Activated naive CD4-positive, alpha-beta T cell treated with Interleukin-2 at 50 U/mL for 16 hours (primary cell): Measurements from ENCODE around the gene SULT1C4.
"Not testable (repeated sequence)": the region's sequence is repeated elsewhere in the genome, so short reads cannot be mapped to it uniquely, and the experiment has no call there.

Experiments
- DNase-seq: peaks from one replicate; pipeline ENCODE4 v3.0.0-alpha.2; 2020

The SULT1C4 gene

DNA sequence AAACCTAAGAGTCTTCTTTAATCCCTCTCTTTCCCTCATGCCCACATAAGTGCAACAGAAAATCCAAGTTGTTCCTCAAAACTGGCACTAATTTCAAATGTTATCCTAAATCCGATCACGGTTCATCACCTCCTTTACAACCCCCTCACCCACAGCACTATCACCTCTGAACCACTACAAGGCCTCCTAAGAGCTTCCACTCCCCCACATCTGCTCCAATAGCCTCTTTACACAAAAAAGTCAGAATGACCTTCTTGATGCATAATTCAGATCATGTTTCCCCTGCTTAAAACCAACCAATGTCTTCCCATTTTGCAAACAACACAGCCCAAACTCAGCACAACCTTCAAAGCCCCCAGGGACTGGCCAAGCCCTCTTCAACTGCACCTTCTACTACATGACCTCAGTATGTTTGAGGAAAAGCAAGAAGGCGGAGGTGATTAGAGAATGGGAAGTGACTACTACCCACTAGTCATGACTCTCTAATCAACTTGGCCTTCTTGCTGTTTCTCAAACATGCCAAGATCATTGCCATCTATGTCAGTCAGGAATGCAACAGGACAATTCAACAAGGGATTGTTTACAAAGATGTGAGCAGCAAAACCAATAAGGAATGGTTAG lies 36.6 kb downstream of the SULT1C4 start:
- DNase-seq = no peak

DNA sequence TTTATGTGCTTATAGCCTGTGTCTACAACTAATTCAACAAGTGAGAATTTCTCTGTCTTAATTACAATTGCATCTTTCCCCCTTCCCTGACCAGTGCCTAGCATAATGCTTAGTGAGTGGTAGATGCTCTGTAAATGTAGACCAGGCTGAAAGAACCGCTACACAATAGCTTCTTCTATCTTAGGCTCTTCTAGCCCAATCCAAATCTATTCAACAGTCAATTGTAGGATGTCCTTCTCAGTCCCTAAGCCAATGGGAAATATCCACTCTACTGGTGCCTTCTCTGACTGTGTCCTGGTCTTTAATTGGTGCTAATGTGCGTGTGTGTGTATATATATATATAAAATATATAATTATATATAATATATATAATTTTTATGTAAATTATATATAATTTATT lies 37.2 kb downstream of the SULT1C4 start:
- no peak for DNase-seq

DNA sequence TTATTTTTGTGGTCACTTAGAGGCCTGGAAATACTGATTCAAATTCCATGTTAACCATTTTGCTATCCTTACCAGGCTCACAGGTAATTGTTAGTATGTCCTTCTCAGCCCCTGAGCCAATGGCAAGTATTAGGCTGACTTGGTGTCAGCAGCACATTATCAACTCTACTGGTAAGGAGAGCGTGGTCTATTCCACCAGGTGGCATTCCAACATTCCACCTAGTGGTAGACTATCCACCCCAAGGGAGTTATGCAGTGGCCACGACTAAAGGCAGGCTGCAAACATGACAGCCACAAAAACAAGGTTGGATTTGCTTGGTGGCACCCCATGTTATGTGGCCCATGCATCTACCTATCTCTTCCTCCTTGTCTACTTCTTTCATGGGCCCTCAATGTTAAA lies 39.5 kb downstream of the SULT1C4 start:
- DNase-seq = no peak

DNA sequence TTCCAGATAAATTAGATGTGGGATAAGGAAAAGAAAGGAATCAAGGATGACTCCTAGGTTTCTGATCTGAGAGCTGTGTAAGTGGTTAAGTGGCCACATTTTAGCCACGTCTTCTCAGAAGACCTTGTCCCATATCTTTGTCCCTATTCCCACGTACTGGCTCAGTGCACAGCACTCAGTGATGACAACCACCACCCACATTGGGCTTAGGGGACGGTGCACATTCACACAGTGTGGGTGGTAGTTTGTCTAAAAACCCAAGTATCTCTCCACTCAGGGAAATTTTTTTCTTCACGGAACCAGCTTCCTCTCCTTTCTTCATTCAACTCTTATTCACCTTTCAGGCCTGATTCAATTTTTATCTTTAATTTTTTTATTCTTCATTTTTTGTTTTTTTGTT lies 40.7 kb downstream of the SULT1C4 start:
- DNase-seq = no peak

DNA sequence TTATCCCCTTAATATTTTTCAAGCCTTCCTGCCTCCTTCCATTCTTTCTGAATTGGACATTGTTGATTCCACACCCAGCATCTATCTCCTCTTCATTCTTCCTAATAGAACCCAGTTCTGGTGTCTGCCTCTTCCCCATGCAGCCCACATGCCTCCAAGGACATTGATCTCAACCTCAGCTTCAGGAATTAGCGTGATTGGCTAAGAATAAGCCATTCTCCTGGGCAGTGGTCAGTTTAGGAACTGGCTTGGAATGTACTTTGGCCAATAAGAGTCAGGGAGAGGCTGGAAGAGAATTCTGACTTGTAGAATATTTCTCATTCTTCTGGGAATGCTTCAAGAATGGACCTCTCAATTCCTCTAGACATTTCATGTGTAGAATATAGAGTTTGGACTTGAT lies 45.3 kb downstream of the SULT1C4 start:
- DNase-seq = no peak

DNA sequence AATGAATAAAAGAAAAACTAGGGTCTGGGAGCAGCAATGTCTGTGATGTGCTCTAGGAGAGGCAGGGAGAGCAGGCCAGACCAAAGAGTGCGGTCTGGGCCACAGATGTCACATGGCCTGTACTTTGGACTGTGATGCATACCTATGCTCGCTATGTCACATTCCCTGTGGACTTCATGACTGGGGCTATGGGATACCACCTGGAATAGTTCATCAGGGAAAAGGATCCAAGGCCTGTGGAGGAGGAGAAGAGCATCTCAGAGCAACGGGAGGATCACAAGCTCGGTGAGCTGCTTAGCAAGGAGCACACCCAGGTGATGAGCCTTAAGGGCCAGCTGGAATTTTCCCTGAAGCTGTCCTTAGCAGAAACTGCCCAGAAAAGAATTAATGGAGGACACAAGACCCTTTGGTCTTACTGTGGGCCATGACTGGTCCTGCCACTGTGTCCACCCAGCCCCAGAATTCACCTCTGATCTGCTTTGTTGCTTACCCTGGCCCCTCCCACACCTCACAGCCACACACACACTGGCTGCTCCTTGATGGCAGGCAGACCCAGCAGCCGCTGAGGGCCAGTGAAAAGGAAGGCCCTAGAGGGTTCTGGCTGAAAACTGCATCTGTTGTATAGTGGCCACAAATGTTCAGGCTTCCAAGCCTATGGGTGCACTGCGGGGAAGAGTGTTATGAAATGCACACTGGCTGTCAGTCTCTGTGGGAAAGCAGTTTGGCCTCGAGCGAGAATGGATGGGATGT lies 45.9 kb downstream of the SULT1C4 start:
- DNase-seq = no peak

DNA sequence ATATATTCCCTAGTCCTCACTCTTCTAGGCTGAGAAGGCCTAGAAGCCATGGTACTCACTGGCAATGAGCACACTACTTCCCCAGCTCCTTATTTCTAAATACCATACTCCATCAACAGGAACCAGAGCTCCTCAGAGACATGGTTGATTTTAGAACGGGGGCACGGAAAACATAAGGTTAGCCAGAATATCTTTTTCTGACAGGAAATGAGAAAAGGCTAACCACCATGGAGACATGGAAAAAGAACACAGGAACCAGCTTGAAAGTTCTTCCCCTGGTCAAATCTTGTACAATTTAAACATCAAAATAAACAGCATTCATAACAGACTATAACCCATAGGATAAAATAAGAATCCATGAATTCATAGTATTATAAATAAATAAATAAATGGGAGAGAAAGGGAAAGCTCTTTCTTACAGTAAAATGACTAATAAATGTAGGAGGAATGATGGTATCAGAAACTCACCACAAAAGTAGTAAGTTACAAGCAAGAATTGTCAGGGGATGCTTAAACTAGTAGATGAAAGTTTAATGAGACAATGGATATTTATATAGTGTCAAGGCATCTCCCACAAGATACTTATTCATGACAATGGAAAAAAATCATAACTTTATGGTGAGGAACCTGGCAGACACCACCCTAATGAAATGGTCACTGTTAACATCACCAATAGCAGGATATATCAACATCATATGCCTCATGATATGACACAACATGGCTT lies 50.7 kb downstream of the SULT1C4 start:
- DNase-seq = no peak

DNA sequence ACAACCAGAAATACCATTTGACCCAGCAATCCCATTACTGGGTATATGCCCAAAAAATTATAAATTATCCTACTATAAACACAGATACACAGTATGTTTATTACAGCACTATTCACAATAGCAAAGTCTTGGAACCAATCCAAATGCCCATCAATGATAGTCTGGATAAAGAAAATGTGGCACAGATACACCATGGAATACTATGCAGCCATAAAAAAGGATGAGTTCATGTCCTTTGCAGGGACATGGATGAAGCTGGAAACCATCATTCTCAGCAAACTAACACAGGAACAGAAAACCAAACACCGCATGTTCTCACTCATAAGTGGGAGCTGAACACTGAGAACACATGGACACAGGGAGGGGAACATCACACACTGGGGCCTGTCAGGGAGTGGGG lies 57.8 kb downstream of the SULT1C4 start:
- not testable (repeated sequence) for DNase-seq

DNA sequence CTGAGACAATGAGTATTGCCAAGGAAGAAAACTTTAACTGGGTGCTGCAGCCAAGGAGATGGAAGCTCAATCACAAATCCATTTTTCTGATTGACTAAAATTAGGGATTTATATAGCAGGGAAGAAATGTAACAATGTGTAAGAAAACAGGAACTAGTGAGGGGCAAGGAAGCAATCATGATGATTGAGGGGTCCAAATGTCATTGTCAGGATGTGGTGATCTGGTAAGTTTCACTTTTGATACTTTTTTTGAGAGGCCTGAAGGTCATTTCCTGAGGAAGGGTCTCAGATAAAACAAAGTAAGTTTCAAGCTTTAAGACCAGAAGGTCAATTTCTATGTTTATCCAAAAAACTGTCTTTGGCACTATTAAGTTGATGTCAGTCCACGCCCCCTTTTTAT lies 59.2 kb downstream of the SULT1C4 start:
- no peak for DNase-seq
